ENCODE results near the gene PIK3C3. TPM values are rescaled to one million over a fixed set of nuclear protein-coding genes. Genes with fewer than 3 reads are reported as not detected.

Gene PIK3C3
- total RNA-seq, 4 donors from 2014 or later = 61.3 to 77.4 (median 72.5) TPM

GRCh38 chr18:41959045-41959444, 4.0 kb downstream of the PIK3C3 start:
- no peak overlapping the region for H3K4me3 ChIP-seq (replicated peaks in 1 of 3)
- TF ChIP-seq CTCF (IDR thresholded peaks at IDR 0.05) (no peak), POLR2A (IDR thresholded peaks at IDR 0.05) (no peak)
- WGBS, 2 donors = 92 to 96% methylated on average over 1 of the region's 1 CpG
- intact Hi-C loops (cut with DNase I) = no loop called here
- H3K9me3 ChIP-seq = no peaks in the 10 kb centered on the region
- H3K27ac ChIP-seq = no peak overlapping the region
- no peaks in the 10 kb centered on the region for H3K27me3 ChIP-seq
- H3K4me1 ChIP-seq = peaks cover 10 to 12% of the 10 kb centered on the region in 2 donors
- DNase-seq = no peak
- H3K36me3 ChIP-seq = peaks cover 0 to 11% of the 10 kb centered on the region in 2 donors

- peak in 1 of 2 donors; percentile 18 for DNase-seq
Measured at GRCh38 chr18:41965634-41966255, 10.7 kb downstream of the PIK3C3 start.

GRCh38 chr18:41966943-41967342, 11.9 kb downstream of the PIK3C3 start:
- no peak for TF ChIP-seq CTCF (IDR thresholded peaks at IDR 0.05)
- TF ChIP-seq POLR2A (IDR thresholded peaks at IDR 0.05) = no peak
- no peak for DNase-seq
- peaks cover 4 to 10% of the 10 kb centered on the region in 2 donors for H3K4me1 ChIP-seq
- WGBS, 2 donors = 94 to 99% methylated on average over 4 of the region's 4 CpGs
- no peaks in the 10 kb centered on the region for H3K9me3 ChIP-seq
- no peaks in the 10 kb centered on the region for H3K27me3 ChIP-seq
- H3K36me3 ChIP-seq = peaks cover 5 to 7% of the 10 kb centered on the region in 2 donors
- no peak overlapping the region for H3K4me3 ChIP-seq (replicated peaks in 1 of 3)
- intact Hi-C loops (cut with DNase I) = no loop called here
- no peak overlapping the region for H3K27ac ChIP-seq

More at GRCh38 chr18:41965634-41966255, 10.7 kb downstream of the PIK3C3 start:
- H3K36me3 ChIP-seq = peaks cover 5 to 6% of the 10 kb centered on the region in 2 donors
- H3K9me3 ChIP-seq = no peaks in the 10 kb centered on the region
- no peak overlapping the region for H3K4me3 ChIP-seq (replicated peaks in 1 of 3)
- peaks cover 4 to 10% of the 10 kb centered on the region in 2 donors for H3K4me1 ChIP-seq
- WGBS, 2 donors = 86 to 88% methylated on average over 7 of the region's 7 CpGs
- TF ChIP-seq CTCF (IDR thresholded peaks at IDR 0.05) = no peak
- no peak for TF ChIP-seq POLR2A (IDR thresholded peaks at IDR 0.05)
- no peaks in the 10 kb centered on the region for H3K27me3 ChIP-seq
- H3K27ac ChIP-seq = no peak overlapping the region
- intact Hi-C loops (cut with DNase I) = no loop called here

GRCh38 chr18:41967680-41968079, 12.6 kb downstream of the PIK3C3 start:
- Histone ChIP-seq H3K27ac (no peak overlapping the region), H3K9me3 (no peaks in the 10 kb centered on the region), H3K36me3 (peaks cover 5 to 7% of the 10 kb centered on the region in 2 donors), H3K27me3 (no peaks in the 10 kb centered on the region), H3K4me1 (peaks cover 4 to 10% of the 10 kb centered on the region in 2 donors), H3K4me3 (replicated peaks in 1 of 3) (no peak overlapping the region)
- 84 to 92% methylated on average over 2 of the region's 2 CpGs for WGBS, 2 donors
- intact Hi-C loops (cut with DNase I) = no loop called here
- no peak for DNase-seq
- TF ChIP-seq POLR2A (IDR thresholded peaks at IDR 0.05) (no peak), CTCF (IDR thresholded peaks at IDR 0.05) (no peak)

- Histone ChIP-seq H3K27ac (no peak overlapping the region), H3K9me3 (no peaks in the 10 kb centered on the region), H3K4me1 (peaks cover under 1 to 10% of the 10 kb centered on the region in 2 donors), H3K36me3 (peaks cover 5 to 7% of the 10 kb centered on the region in 2 donors), H3K27me3 (no peaks in the 10 kb centered on the region), H3K4me3 (replicated peaks in 1 of 3) (no peak overlapping the region)
- intact Hi-C loops (cut with DNase I) = no loop called here
- TF ChIP-seq POLR2A (IDR thresholded peaks at IDR 0.05) = no peak
- TF ChIP-seq CTCF (IDR thresholded peaks at IDR 0.05) = no peak
- DNase-seq = no peak
- WGBS, 2 donors = 95 to 97% methylated on average over 1 of the region's 1 CpG
Measured at GRCh38 chr18:41969881-41970280, 14.8 kb downstream of the PIK3C3 start.
